SK-N-SH (cell line): ENCODE measurements around the gene PRRT4. TPM values are rescaled to one million over a fixed set of nuclear protein-coding genes. Genes with fewer than 3 reads are reported as not detected.

Experiments
- CTCF ChIA-PET: fragments of 300-600, 350-600 bp; formaldehyde crosslinking; extraction: SDS; loops from one replicate; lab custom pipeline; 2021; lab: Yijun Ruan, JAX
- POLR2A ChIA-PET: fragments of 350-600 bp; sonication (Branson Sonifier 250); formaldehyde crosslinking; extraction: SDS; loops from one replicate; lab custom pipeline; 2020; ENCODE audit warnings: antibody characterized with exemption, inconsistent platforms; lab: Yijun Ruan, JAX
- DNase-seq: peaks from one replicate; pipeline ENCODE4 v3.0.0; 2012
- H2AFZ ChIP-seq: fragments of 200-600 bp; sonication (generic); 2 replicates; pipeline ENCODE4 v1.8.1; 2016; ENCODE audit warnings: antibody characterized with exemption, mild to moderate bottlenecking, low read depth
- H3F3A ChIP-seq: fragments of 200-600 bp; sonication (generic); replicated peaks from 2 replicates; pipeline ENCODE3; 2016; ENCODE audit warnings: antibody characterized with exemption, mild to moderate bottlenecking; ENCODE audit not compliant: insufficient read depth
- H3K27ac ChIP-seq, 2 experiments: fragments of 200-500 bp in 1 of 2; fragments of 200-600 bp in 1 of 2; sonication (Bioruptor generic) in 1 of 2; sonication (generic), shearing (Covaris generic) in 1 of 2; 2 replicates each; pipeline versions ENCODE4 v1.5.1 to v1.6.1; 2014 to 2016; ENCODE audit warnings: low read depth in 2 of 2, inconsistent platforms in 1 of 2, low read length in 1 of 2, mild to moderate bottlenecking in 1 of 2, mixed read lengths in 1 of 2
- H3K27me3 ChIP-seq: fragments of 200-600 bp; sonication (generic), shearing (Covaris generic); 2 replicates; pipeline ENCODE4 v1.6.1; 2016; ENCODE audit warnings: mixed run types; ENCODE audit not compliant: insufficient read depth
- H3K36me3 ChIP-seq, 2 experiments: fragments of 200-500 bp in 1 of 2; fragments of 200-600 bp in 1 of 2; sonication (Bioruptor generic) in 1 of 2; sonication (generic) in 1 of 2; replicated peaks in 1 of 2; 2 replicates each; pipeline versions ENCODE3 to v1.5.1; 2014 to 2016; ENCODE audit warnings: low read length in 1 of 2, mild to moderate bottlenecking in 1 of 2; ENCODE audit not compliant: insufficient read depth in 2 of 2, control insufficient read depth in 1 of 2
- H3K4me1 ChIP-seq, 2 experiments: fragments of 200-500 bp in 1 of 2; fragments of 200-600 bp in 1 of 2; sonication (Bioruptor generic) in 1 of 2; sonication (generic), shearing (Covaris generic) in 1 of 2; 2 replicates each; pipeline versions ENCODE4 v1.5.1 to v1.6.1; 2014 to 2016; ENCODE audit warnings: low read depth in 1 of 2, low read length in 1 of 2, mixed run types in 1 of 2; ENCODE audit not compliant: insufficient read depth in 2 of 2, control insufficient read depth in 1 of 2
- H3K4me2 ChIP-seq: fragments of 200-600 bp; sonication (generic), shearing (Covaris generic); 2 replicates; pipeline ENCODE4 v1.6.1; 2017; ENCODE audit warnings: mixed run types
- H3K4me3 ChIP-seq, 2 experiments: fragments of 200-500 bp in 1 of 2; fragments of 200-600 bp in 1 of 2; sonication (Bioruptor generic) in 1 of 2; sonication (generic), shearing (Covaris generic) in 1 of 2; 2 replicates each; pipeline versions ENCODE4 v1.5.1 to v1.8.1; 2014 to 2016; ENCODE audit warnings: low read depth in 2 of 2, inconsistent platforms in 1 of 2, low read length in 1 of 2, mild to moderate bottlenecking in 1 of 2, mixed read lengths in 1 of 2, moderate library complexity in 1 of 2
- H3K79me2 ChIP-seq: fragments of 200-600 bp; sonication (generic); 2 replicates; pipeline ENCODE4 v1.8.1; 2017; ENCODE audit warnings: mild to moderate bottlenecking; ENCODE audit not compliant: insufficient read depth
- H3K9ac ChIP-seq: fragments of 200-600 bp; sonication (generic); 2 replicates; pipeline ENCODE4 v1.6.1; 2017; ENCODE audit warnings: mixed run types
- H3K9me2 ChIP-seq: fragments of 200-600 bp; sonication (generic); 2 replicates; pipeline ENCODE4 v1.6.1; 2017; ENCODE audit warnings: mixed run types
- H3K9me3 ChIP-seq: fragments of 200-600 bp; sonication (generic); 2 replicates; pipeline ENCODE4 v1.6.1; 2017; ENCODE audit warnings: mixed run types, mild to moderate bottlenecking, moderate library complexity
- H4K20me1 ChIP-seq: fragments of 200-600 bp; sonication (generic); 2 replicates; pipeline ENCODE4 v1.6.1; 2017; ENCODE audit warnings: mild to moderate bottlenecking, mixed run types; ENCODE audit not compliant: insufficient read depth
- CTCF ChIP-seq: fragments of 200-600 bp; sonication (generic); IDR thresholded peaks from 2 replicates; pipeline ENCODE4 v1.6.1; 2017; ENCODE audit warnings: antibody characterized with exemption, mild to moderate bottlenecking, moderate library complexity
- GATA2 ChIP-seq: sonication (generic); formaldehyde crosslinking; IDR thresholded peaks from 2 replicates; pipeline ENCODE4 v1.5.0; 2020; ENCODE audit warnings: mild to moderate bottlenecking, missing genetic modification reagents
- JUND ChIP-seq: IDR thresholded peaks from 2 replicates; pipeline ENCODE4 v1.4.0; 2012
- MAX ChIP-seq: IDR thresholded peaks from 2 replicates; pipeline ENCODE4 v1.4.0; 2012; ENCODE audit warnings: low read depth
- NRF1 ChIP-seq: IDR thresholded peaks from 2 replicates; pipeline ENCODE4 v1.6.1; 2012; ENCODE audit warnings: low read depth, mild to moderate bottlenecking, low read length
- POLR2AphosphoS5 ChIP-seq: IDR thresholded peaks from 2 replicates; pipeline ENCODE4 v1.6.1; 2012; ENCODE audit warnings: low read depth, low read length
- RAD21 ChIP-seq: IDR thresholded peaks from 2 replicates; pipeline ENCODE4 v1.6.1; 2012; ENCODE audit warnings: mild to moderate bottlenecking, low read length
- SIN3A ChIP-seq: IDR thresholded peaks from 2 replicates; pipeline ENCODE4 v1.6.1; 2012; ENCODE audit warnings: low read depth, mild to moderate bottlenecking, low read length, moderate library complexity, borderline replicate concordance
- TEAD4 ChIP-seq: IDR thresholded peaks from 2 replicates; pipeline ENCODE4 v1.4.0; 2012; ENCODE audit warnings: mild to moderate bottlenecking, borderline replicate concordance; ENCODE audit not compliant: insufficient read depth
- USF2 ChIP-seq: fragments of 150-350 bp; IDR thresholded peaks from 2 replicates; pipeline ENCODE4 v1.6.1; 2017; ENCODE audit warnings: antibody characterized with exemption, low read length, low read depth, borderline replicate concordance
- ZBTB33 ChIP-seq: IDR thresholded peaks from 2 replicates; pipeline ENCODE4 v1.4.0; 2012; ENCODE audit warnings: low read depth, borderline replicate concordance
- WGBS: methylation state at CpG from one replicate; pipeline ENCODE4 v1.1.6; 2017; ENCODE audit warnings: low lambda C conversion rate; 5-methylcytosine and 5-hydroxymethylcytosine counted together
- polyA plus RNA-seq, 3 experiments: library from polyadenylated mRNA; depleted of rRNA; stranded (reverse); fragments of >200 nt; gene quantifications; 2 replicates each; pipeline ENCODE4 v1.2.3, GENCODE V29; 2012

The PRRT4 gene
- polyA plus RNA-seq, 1 of the 3 experiments (the other 2 are of a cell fraction) = 1.5 TPM

GRCh38 chr7:128383776-128384175 lies 22.3 kb upstream of the PRRT4 start:
- H3K27ac ChIP-seq = no peak overlapping the region
- 86% methylated on average over 3 of the region's 3 CpGs for WGBS
- no peaks in the 10 kb centered on the region for H3K9me2 ChIP-seq
- CTCF ChIA-PET = interaction anchor here (1.7 to 50.3 kb wide), 4 partner anchors 10 to 40 kb away, joined by 6 to 1901 read pairs (median 1140); partner anchors contain the start of genes IMPDH1, PRRT4 and RBM28
- H3K9ac ChIP-seq = no peak overlapping the region
- peaks cover 0 to 46% of the 10 kb centered on the region in 2 experiments; a peak in 1 of 4 replicates for H3K4me1 ChIP-seq
- no peaks in the 10 kb centered on the region for H3F3A ChIP-seq
- TF ChIP-seq GATA2 (CRISPR knock-in tag) (no peak), JUND (no peak), POLR2AphosphoS5 (no peak), NRF1 (no peak), ZBTB33 (no peak), TEAD4 (no peak), RAD21 (no peak), MAX (no peak), CTCF (no peak), USF2 (no peak), SIN3A (no peak)
- no peaks in the 10 kb centered on the region for H4K20me1 ChIP-seq
- H3K9me3 ChIP-seq = no peaks in the 10 kb centered on the region
- peak; percentile 51 for DNase-seq
- H3K4me2 ChIP-seq = no peak overlapping the region
- no peaks in the 10 kb centered on the region for H3K79me2 ChIP-seq
- no peaks in the 10 kb centered on the region for H3K27me3 ChIP-seq
- POLR2A ChIA-PET = interaction anchor here (1.0 to 1.3 kb wide), 3 partner anchors 24 to 36 kb away, joined by 3 to 4 read pairs (median 4); no protein-coding TSS in a partner anchor
- no peak overlapping the region for H3K4me3 ChIP-seq
- H2AFZ ChIP-seq = no peak overlapping the region
- H3K36me3 ChIP-seq = no peaks in the 10 kb centered on the region
